GM19351 (cell line): ENCODE results near the gene ATXN10.

ENCODE experiments used
- ATAC-seq: cut with Tn5 transposase; IDR thresholded peaks from one replicate; pipeline ENCODE4 v1.9.1; 2021; ENCODE audit warnings: mild to moderate bottlenecking, moderate library complexity; ENCODE audit not compliant: unreplicated experiment

The ATXN10 gene

GRCh38 chr22:45818424-45819085, 146.9 kb downstream of the ATXN10 start:
- ATAC-seq = no peak

- ATAC-seq = no peak
These were observed 147.7 kb downstream of the ATXN10 start for GRCh38 chr22:45819305-45819704.

- no peak for ATAC-seq
These were observed 151.7 kb downstream of the ATXN10 start for GRCh38 chr22:45823336-45823735.

GRCh38 chr22:45826520-45826919, 154.9 kb downstream of the ATXN10 start:
- no peak for ATAC-seq

- ATAC-seq = no peak
These were observed 157.2 kb downstream of the ATXN10 start for GRCh38 chr22:45828841-45829240.

GRCh38 chr22:45830531-45831245, 159.1 kb downstream of the ATXN10 start:
- no peak for ATAC-seq

- ATAC-seq = no peak
These were observed 159.8 kb downstream of the ATXN10 start for GRCh38 chr22:45831394-45831793.

- ATAC-seq = no peak
These were observed 160.5 kb downstream of the ATXN10 start for GRCh38 chr22:45832180-45832579.

- ATAC-seq = no peak
These were observed 161.4 kb downstream of the ATXN10 start for GRCh38 chr22:45832959-45833580.

- ATAC-seq = no peak
These were observed 162.0 kb downstream of the ATXN10 start for GRCh38 chr22:45833613-45834012.

- no peak for ATAC-seq
These were observed 162.6 kb downstream of the ATXN10 start for GRCh38 chr22:45834241-45834640.

- ATAC-seq = no peak
These were observed 163.2 kb downstream of the ATXN10 start for GRCh38 chr22:45834795-45835194.

- ATAC-seq = no peak
These were observed 165.0 kb downstream of the ATXN10 start for GRCh38 chr22:45836418-45837169.

- no peak for ATAC-seq
These were observed 165.9 kb downstream of the ATXN10 start for GRCh38 chr22:45837508-45837907.

GRCh38 chr22:45838305-45838887, 166.8 kb downstream of the ATXN10 start:
- ATAC-seq = no peak

- ATAC-seq = no peak
These were observed 168.8 kb downstream of the ATXN10 start for GRCh38 chr22:45840483-45840882.

GRCh38 chr22:45842291-45842991, 170.8 kb downstream of the ATXN10 start:
- ATAC-seq = no peak

- no peak for ATAC-seq
These were observed 171.4 kb downstream of the ATXN10 start for GRCh38 chr22:45843031-45843430.

GRCh38 chr22:45843986-45844385, 172.4 kb downstream of the ATXN10 start:
- no peak for ATAC-seq

GRCh38 chr22:45845076-45845487, 173.4 kb downstream of the ATXN10 start:
- ATAC-seq = no peak
